GM19468 (cell line): ENCODE data around the gene CXXC4.

Experiments
- ATAC-seq: cut with Tn5 transposase; IDR thresholded peaks from one replicate; pipeline ENCODE4 v1.9.1; 2021; ENCODE audit warnings: mild to moderate bottlenecking, moderate library complexity, moderate number of reproducible peaks; ENCODE audit not compliant: unreplicated experiment; ENCODE audit errors: extremely low read depth

The CXXC4 gene

GRCh38 chr4:104424989-104425388 lies 69.7 kb downstream of the CXXC4 start:
- no peak for ATAC-seq

- no peak for ATAC-seq
Observed at GRCh38 chr4:104424475-104424941, 70.2 kb downstream of the CXXC4 start.

- no peak for ATAC-seq
Observed at GRCh38 chr4:104421566-104421965, 73.1 kb downstream of the CXXC4 start.

GRCh38 chr4:104420766-104421165 lies 73.9 kb downstream of the CXXC4 start:
- no peak for ATAC-seq
